Activated CD8-positive, alpha-beta memory T cell treated with anti-CD3 and anti-CD28 coated beads for 4 hours (primary cell): Measurements from ENCODE around the gene M1AP.

ENCODE experiments used
- DNase-seq, 2 donors: peaks; one replicate each; pipeline ENCODE4 v3.0.0-alpha.2; 2020; ENCODE audit warnings: low read depth in 2 of 2

The M1AP gene

DNA sequence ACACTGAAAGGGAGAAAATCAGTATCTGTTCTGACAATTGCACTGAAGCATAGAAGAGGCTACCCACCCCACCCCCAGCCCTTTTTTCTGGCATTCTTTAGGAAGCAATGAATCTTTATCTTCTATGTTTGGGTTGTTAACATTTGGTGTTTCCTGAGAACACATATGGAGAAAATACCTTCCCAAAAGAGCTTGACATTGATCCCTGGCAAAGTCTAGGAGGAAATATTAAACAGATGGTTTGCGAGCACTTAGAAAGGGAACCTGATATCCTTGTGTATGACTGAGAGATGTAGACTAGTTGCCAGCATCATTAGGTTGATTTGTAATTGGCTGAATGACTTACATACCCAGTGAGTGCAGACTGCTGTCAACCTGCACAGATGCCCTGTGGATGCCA is 50.7 kb downstream of the M1AP start:
- DNase-seq: no peak

DNA sequence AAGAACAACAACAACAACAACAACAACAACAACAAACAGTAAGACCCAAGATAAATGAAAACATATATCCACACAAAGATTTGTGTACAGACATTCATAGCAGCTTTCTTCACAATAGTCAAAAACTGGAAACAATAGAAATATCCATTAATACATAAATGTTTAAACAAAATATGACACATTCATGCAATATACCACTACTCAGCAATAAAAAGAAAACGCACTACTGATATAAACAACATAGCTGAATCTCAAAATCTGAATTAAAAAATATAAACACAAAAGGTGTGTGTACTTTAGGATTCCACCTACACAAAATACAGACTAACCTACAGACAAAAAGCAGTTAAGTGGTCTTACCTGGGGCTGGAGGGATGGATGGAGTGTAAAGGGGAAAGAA is 51.5 kb downstream of the M1AP start:
- DNase-seq: no peak

- DNase-seq: no peak
Observed at GRCh38 chr2:74593826-74594772, 54.0 kb downstream of the M1AP start.

- DNase-seq: no peak
Observed at GRCh38 chr2:74588664-74589063, 59.5 kb downstream of the M1AP start.

- DNase-seq: peak; percentile 30 to 32
Observed at GRCh38 chr2:74587664-74588277, 60.4 kb downstream of the M1AP start.

- DNase-seq: no peak
Observed at GRCh38 chr2:74585406-74586185, 62.5 kb downstream of the M1AP start.

GRCh38 chr2:74584088-74584645 is 64.0 kb downstream of the M1AP start:
- DNase-seq: no peak

DNA sequence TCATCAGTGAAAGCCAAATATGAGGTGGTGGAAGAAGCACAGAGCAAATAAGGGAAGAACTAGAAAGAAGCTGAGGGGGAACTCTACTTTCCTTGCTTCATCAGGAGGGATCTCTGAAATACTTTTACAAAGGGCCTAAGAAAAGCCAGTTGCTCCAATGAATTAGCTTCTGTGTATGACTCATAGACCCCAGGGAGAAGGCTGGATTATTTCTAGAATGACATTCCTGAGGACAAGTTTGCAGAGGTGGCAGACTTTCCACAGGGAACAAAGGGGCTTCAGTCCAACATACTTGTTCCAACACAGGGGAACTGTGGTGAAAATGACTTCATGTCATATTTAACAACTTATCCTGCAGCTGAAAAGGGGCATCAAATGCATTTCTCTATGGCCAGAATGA is 64.6 kb downstream of the M1AP start:
- DNase-seq: no peak

DNA sequence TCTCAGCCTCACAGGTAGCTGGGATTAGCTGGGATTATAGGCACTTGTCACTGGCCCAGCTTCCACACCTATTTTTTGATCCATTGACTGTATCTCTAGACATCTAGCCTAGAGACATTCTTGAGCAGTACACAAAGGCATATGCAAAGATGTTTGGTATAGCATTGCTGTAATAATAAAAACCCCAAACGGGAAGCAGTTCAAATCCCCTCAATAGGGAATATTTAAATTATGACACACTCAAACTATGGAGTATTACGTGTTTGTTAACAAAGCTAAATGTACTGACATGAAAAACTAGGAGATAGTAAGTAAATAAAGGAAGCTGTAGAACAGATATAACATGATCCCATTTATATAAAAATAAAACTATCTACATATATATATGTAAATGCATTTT is 65.9 kb downstream of the M1AP start:
- DNase-seq: no peak

- DNase-seq: no peak
Observed at GRCh38 chr2:74581463-74581862, 66.7 kb downstream of the M1AP start.

- no peak for DNase-seq
Observed at GRCh38 chr2:74578408-74578807, 69.7 kb downstream of the M1AP start.

GRCh38 chr2:74577448-74577847 is 70.7 kb downstream of the M1AP start:
- no peak for DNase-seq

GRCh38 chr2:74576863-74577229 is 71.3 kb downstream of the M1AP start:
- DNase-seq: no peak

GRCh38 chr2:74576211-74576862 is 71.8 kb downstream of the M1AP start:
- DNase-seq: no peak

- DNase-seq: no peak
Observed at GRCh38 chr2:74575320-74575719, 72.8 kb downstream of the M1AP start.

DNA sequence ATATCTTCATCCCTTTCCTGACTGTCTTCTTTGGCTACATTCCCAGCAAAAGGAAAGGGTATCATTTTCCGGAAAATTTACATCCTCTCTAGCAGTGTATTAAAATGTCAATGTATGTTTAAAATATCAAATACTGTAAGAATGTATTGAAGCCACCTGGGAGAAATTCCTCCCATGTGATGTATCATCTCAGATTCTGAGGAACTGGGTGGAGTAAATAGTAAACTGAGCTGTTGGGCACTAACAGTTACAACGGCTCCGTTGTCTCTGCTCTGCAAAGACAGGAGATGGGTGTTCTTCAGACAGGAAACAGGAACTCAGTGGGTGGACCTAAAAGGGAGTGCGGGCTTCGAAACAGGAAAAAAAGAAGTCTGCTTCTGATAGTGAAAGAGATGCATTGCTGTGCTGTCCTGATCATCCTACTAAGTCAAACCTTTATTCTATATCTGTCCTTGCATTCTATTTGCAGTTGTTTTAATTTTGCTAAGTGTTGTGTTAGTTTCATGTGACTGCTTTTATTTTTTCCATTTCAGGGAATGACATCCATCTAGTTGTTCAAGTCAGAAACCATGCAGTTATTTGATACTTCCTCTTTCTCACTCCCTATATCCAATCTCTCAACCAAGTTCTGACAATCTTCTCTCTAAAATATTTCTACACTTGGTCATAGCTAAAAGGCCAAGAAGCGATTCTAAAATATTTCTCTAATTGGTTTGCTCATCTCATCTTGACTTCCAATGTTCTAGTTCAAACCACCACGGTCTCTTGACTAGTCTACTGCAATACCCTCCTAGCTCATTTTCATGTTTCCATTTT is 74.2 kb downstream of the M1AP start:
- DNase-seq: no peak

- no peak for DNase-seq
Observed at GRCh38 chr2:74572178-74572925, 75.8 kb downstream of the M1AP start.

- no peak for DNase-seq
Observed at GRCh38 chr2:74571058-74571457, 77.1 kb downstream of the M1AP start.

DNA sequence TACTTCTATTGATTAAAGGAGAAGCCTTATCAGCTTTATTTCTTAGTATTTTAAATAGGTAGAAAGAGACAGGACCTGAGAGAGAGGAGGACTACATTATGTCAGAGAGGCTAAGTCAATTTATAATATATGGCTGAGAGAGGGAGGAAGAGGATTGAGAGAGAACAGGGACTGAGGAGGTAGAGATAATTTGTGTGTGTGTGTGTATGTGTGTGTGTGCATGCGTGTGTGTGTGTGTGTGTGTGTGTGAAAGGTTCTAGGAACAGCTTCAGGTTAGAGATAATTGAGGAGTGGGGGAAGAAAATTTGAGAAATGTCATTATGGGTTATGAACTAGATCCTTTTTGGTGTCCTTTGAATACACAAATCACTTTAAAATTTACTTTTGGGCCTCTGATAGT is 78.4 kb downstream of the M1AP start:
- no peak for DNase-seq

GRCh38 chr2:74567881-74568280 is 80.2 kb downstream of the M1AP start:
- DNase-seq: no peak
